Esophagus squamous epithelium (tissue), 4 donors: ENCODE results near the gene FMN2.

ENCODE experiments used
- POLR2A ChIP-seq, 4 donors: fragments of 450-650 bp; IDR thresholded peaks; one replicate each; pipeline ENCODE4 v1.6.1; 2017; ENCODE audit warnings: antibody characterized with exemption in 4 of 4, mild to moderate bottlenecking in 4 of 4, moderate library complexity in 3 of 4
- TF ChIP-seq, protein P1 (sequence below), 6 experiments: fragments of 450-650 bp in 4 of 6; fragments of 200-600 bp in 2 of 6; sonication (generic) in 2 of 6; IDR thresholded peaks; one replicate each; pipeline ENCODE4 v1.5.1; 2016 to 2019; ENCODE audit warnings: antibody characterized with exemption in 6 of 6, mild to moderate bottlenecking in 4 of 6, moderate library complexity in 4 of 6

DNA sequence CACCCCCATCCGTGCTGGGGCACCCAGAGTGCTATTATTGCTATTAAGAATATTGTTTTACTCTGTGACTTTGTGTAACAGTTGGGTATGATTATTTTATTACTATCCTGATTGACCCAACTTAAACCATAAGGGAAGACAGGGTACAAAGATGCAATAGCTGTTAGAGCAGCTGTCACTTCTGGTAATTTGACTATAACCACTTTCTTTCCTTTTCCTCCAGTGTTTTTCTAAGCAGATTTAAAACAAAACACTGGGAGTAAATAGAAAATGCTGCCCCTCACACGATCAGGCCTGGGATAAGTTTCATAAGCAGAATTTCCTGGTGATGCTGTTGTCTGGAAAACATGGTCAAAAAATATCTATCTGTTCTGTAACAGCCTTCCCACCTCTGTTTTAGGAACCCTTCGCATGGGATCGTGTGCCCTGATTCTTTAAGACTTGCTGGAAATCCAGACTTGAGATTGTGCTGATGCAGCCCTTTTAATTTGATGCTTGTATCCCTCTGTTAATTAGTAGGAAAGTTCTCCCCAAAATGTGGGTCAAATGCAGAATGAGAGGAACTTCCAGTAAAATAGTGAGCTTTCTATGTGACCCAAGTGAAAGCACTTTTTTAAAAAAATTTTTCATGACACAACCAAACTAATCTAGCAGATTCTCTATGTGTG lies 165.3 kb downstream of the FMN2 start:
- TF ChIP-seq, protein P1, sequence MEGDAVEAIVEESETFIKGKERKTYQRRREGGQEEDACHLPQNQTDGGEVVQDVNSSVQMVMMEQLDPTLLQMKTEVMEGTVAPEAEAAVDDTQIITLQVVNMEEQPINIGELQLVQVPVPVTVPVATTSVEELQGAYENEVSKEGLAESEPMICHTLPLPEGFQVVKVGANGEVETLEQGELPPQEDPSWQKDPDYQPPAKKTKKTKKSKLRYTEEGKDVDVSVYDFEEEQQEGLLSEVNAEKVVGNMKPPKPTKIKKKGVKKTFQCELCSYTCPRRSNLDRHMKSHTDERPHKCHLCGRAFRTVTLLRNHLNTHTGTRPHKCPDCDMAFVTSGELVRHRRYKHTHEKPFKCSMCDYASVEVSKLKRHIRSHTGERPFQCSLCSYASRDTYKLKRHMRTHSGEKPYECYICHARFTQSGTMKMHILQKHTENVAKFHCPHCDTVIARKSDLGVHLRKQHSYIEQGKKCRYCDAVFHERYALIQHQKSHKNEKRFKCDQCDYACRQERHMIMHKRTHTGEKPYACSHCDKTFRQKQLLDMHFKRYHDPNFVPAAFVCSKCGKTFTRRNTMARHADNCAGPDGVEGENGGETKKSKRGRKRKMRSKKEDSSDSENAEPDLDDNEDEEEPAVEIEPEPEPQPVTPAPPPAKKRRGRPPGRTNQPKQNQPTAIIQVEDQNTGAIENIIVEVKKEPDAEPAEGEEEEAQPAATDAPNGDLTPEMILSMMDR (IDR thresholded peaks at IDR 0.05) = no peak
- no peak for TF ChIP-seq POLR2A (IDR thresholded peaks at IDR 0.05)
